Measurements from ENCODE around the gene OR52E6. TPM values are rescaled to one million over a fixed set of nuclear protein-coding genes. Genes with fewer than 3 reads are reported as not detected.

Gene OR52E6
- not detected for total RNA-seq

- DNase-seq (ENCODE audit: low spot score): no peak
- H3K4me1 ChIP-seq: no peaks in the 10 kb centered on the region
These were observed at the start of gene OR52E6 for GRCh38 chr11:5841797-5842196. Gene OR52E6 (minus strand): TSS chr11:5841897. CDS start chr11:5841897, 0 bp downstream.

GRCh38 chr11:5891216-5891800, 49.6 kb upstream of the OR52E6 start:
- TF ChIP-seq, protein P1, sequence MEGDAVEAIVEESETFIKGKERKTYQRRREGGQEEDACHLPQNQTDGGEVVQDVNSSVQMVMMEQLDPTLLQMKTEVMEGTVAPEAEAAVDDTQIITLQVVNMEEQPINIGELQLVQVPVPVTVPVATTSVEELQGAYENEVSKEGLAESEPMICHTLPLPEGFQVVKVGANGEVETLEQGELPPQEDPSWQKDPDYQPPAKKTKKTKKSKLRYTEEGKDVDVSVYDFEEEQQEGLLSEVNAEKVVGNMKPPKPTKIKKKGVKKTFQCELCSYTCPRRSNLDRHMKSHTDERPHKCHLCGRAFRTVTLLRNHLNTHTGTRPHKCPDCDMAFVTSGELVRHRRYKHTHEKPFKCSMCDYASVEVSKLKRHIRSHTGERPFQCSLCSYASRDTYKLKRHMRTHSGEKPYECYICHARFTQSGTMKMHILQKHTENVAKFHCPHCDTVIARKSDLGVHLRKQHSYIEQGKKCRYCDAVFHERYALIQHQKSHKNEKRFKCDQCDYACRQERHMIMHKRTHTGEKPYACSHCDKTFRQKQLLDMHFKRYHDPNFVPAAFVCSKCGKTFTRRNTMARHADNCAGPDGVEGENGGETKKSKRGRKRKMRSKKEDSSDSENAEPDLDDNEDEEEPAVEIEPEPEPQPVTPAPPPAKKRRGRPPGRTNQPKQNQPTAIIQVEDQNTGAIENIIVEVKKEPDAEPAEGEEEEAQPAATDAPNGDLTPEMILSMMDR (IDR thresholded peaks at IDR 0.05): peak in 1 of 2 donors; percentile 65
- Histone ChIP-seq H3K4me1 (no peaks in the 10 kb centered on the region), H3K4me3 (no peak overlapping the region), H3K27me3 (no peaks in the 10 kb centered on the region), H3K36me3 (no peaks in the 10 kb centered on the region), H3K9me3 (no peaks in the 10 kb centered on the region), H3K27ac (no peak overlapping the region)
- no peak for DNase-seq (ENCODE audit: low spot score)

More at GRCh38 chr11:5841797-5842196, at the start of gene OR52E6:
- no peaks in the 10 kb centered on the region for H3K27me3 ChIP-seq
- TF ChIP-seq, protein P1 (IDR thresholded peaks at IDR 0.05): no peak
- no peak within 1 kb of the TSS for H3K4me3 ChIP-seq
- H3K9me3 ChIP-seq: peaks cover 0 to 5% of the 10 kb centered on the region in 2 donors
- no peaks in the 10 kb centered on the region for H3K36me3 ChIP-seq
- no peak within 1 kb of the TSS for H3K27ac ChIP-seq

DNA sequence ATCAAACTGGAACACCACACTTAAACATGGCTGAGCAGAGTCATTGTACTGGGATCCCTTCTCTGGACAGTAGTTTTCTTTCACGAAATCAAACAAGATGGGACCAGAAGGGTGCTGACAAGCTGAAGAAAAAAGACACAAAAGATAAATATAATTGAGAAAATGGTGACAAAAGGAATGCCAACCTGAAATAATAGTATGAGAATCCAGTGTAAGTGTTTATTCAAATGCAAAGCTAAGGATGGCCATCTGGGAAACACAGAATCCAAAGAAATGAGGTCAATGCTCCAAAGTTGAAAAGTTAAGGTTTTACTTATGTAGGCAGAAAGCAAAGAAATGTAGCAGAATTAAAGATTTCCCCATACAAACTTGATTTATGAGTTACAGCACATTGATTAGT, 46.0 kb upstream of the OR52E6 start:
- Histone ChIP-seq H3K4me1 (no peaks in the 10 kb centered on the region), H3K36me3 (no peaks in the 10 kb centered on the region), H3K27ac (no peak overlapping the region), H3K9me3 (no peaks in the 10 kb centered on the region), H3K27me3 (no peaks in the 10 kb centered on the region), H3K4me3 (no peak overlapping the region)
- TF ChIP-seq, protein P1 (IDR thresholded peaks at IDR 0.05): no peak
- DNase-seq (ENCODE audit: low spot score): no peak

- H3K4me3 ChIP-seq: no peak overlapping the region
- no peaks in the 10 kb centered on the region for H3K27me3 ChIP-seq
- H3K27ac ChIP-seq: no peak overlapping the region
- H3K36me3 ChIP-seq: no peaks in the 10 kb centered on the region
- DNase-seq (ENCODE audit: low spot score): no peak
- no peaks in the 10 kb centered on the region for H3K4me1 ChIP-seq
- H3K9me3 ChIP-seq: no peaks in the 10 kb centered on the region
- TF ChIP-seq, protein P1 (IDR thresholded peaks at IDR 0.05): no peak
These were observed 45.5 kb upstream of the OR52E6 start for GRCh38 chr11:5887172-5887571.

DNA sequence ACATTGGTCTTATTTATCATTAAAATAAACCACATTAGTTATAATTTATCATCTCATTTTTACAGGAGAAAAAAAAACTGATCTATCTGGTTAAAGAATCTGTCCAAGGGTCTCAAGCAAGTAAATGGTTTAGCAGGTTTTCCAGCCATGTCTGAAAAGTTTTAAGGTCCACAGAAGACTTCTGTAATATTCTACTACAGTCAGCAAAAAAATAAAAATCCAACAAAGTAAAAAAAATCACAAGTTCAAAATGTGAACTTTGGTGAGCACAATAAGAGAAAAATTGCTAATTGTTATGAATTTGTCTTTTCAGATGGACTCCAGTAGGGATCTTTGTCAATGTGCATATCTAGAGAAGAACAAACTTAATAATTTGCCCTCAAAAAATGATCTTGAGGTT, 40.1 kb upstream of the OR52E6 start:
- H3K4me3 ChIP-seq: no peak overlapping the region
- H3K4me1 ChIP-seq: no peaks in the 10 kb centered on the region
- no peaks in the 10 kb centered on the region for H3K27me3 ChIP-seq
- H3K27ac ChIP-seq: no peak overlapping the region
- DNase-seq (ENCODE audit: low spot score): no peak
- no peaks in the 10 kb centered on the region for H3K36me3 ChIP-seq
- TF ChIP-seq, protein P1 (IDR thresholded peaks at IDR 0.05): no peak
- H3K9me3 ChIP-seq: no peaks in the 10 kb centered on the region

DNA sequence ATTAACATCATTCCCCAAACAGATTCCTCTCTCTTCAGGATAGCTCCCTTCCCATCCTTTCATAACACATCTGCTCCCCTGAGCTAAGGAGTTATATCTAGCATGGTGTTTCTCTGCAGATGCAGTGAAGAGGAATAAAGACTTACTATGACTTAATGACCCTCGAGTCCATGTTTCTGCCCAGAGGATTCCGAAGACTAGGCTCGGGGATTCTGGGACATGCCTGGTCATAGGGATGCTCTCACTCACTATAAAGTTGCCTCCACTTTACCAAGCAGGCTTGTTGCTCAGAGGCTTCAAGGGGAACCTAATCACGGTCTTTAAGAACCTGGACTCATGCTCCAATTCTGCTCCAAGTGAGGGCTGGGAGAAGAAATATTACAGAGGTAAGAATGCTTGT, 38.6 kb upstream of the OR52E6 start, which contains the start of gene OR52E4:
TSS of gene OR52E4 (plus strand) at position 301 of the 400 bp plus-strand sequence. CDS start 3,664 bp downstream, outside the sequence.
- TF ChIP-seq, protein P1 (IDR thresholded peaks at IDR 0.05): no peak
- Histone ChIP-seq H3K36me3 (no peaks in the 10 kb centered on the region), H3K9me3 (no peaks in the 10 kb centered on the region), H3K4me3 (no peak within 1 kb of the TSS), H3K27me3 (no peaks in the 10 kb centered on the region), H3K4me1 (no peaks in the 10 kb centered on the region), H3K27ac (no peak within 1 kb of the TSS)
- DNase-seq (ENCODE audit: low spot score): no peak
